ENCODE data around the gene PTDSS2. TPM values are rescaled to one million over a fixed set of nuclear protein-coding genes. Genes with fewer than 3 reads are reported as not detected.

The PTDSS2 gene
- total and polyA plus RNA-seq, 8 donors: 11.3 to 44.7 (median 15.7) TPM

DNA sequence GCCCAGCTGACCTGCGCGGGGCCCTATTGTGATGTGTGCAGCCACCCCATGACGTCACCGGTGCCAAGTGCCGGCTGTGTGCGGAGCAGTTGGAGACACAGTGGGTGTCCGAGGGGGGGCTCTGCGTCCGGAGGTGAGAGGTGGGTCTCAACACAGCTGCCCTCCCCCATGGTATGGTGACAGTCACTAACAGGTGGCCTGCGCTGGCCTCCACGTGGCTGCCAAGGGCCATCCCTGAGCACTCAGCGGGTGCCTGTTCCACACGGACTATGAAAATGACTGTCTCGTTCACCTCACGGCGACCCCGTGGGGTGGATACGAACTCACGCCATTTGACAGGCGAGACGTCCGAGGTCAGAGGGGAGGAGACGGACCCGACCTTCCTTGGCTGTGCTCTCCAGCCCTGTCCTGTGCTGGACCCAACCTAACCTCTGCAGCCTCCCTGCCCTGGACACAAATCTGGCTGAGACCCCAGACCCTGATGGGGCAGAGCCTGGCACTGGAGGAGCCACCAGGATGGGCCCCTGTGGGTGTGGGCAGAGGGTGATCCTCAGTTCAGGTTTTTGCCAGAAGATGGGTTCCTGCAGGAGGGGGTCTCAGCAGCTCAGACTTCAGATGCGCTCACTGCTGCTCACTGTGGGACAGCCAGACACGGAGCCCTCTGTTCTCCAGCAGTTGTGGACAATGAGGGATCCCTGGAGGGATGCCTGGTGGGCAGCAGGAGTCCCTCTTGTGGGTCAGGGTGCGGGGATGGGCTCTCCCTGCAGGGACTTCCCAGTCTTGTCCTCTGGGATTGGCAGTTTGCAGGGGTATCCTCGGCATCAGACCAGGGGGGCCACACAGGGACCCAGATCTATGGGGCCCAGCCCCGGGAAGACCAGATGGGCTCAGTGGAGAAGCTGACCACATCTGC, 79.0 kb downstream of the PTDSS2 start:
- no peak for ATAC-seq
- H3K4me3 ChIP-seq: no peak overlapping the region
- WGBS, 2 donors: 70 to 78% methylated on average over 29 of the region's 29 CpGs
- peaks cover 0 to 2% (median 0%) of the 10 kb centered on the region in 3 donors for H3K4me1 ChIP-seq
- TF ChIP-seq, protein P1, sequence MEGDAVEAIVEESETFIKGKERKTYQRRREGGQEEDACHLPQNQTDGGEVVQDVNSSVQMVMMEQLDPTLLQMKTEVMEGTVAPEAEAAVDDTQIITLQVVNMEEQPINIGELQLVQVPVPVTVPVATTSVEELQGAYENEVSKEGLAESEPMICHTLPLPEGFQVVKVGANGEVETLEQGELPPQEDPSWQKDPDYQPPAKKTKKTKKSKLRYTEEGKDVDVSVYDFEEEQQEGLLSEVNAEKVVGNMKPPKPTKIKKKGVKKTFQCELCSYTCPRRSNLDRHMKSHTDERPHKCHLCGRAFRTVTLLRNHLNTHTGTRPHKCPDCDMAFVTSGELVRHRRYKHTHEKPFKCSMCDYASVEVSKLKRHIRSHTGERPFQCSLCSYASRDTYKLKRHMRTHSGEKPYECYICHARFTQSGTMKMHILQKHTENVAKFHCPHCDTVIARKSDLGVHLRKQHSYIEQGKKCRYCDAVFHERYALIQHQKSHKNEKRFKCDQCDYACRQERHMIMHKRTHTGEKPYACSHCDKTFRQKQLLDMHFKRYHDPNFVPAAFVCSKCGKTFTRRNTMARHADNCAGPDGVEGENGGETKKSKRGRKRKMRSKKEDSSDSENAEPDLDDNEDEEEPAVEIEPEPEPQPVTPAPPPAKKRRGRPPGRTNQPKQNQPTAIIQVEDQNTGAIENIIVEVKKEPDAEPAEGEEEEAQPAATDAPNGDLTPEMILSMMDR (IDR thresholded peaks at IDR 0.05): no peak
- H3K27me3 ChIP-seq: no peaks in the 10 kb centered on the region
- intact Hi-C loops (cut with DNase I): no loop called here
- no peak for FAIRE-seq
- peak in 3 of 6 donors; percentile 27 to 73 (median 54) for DNase-seq
- no peaks in the 10 kb centered on the region for H3K9me3 ChIP-seq
- H3K36me3 ChIP-seq: peaks cover 0 to 12% (median 8%) of the 10 kb centered on the region in 3 donors
- H3K27ac ChIP-seq: no peak overlapping the region

DNA sequence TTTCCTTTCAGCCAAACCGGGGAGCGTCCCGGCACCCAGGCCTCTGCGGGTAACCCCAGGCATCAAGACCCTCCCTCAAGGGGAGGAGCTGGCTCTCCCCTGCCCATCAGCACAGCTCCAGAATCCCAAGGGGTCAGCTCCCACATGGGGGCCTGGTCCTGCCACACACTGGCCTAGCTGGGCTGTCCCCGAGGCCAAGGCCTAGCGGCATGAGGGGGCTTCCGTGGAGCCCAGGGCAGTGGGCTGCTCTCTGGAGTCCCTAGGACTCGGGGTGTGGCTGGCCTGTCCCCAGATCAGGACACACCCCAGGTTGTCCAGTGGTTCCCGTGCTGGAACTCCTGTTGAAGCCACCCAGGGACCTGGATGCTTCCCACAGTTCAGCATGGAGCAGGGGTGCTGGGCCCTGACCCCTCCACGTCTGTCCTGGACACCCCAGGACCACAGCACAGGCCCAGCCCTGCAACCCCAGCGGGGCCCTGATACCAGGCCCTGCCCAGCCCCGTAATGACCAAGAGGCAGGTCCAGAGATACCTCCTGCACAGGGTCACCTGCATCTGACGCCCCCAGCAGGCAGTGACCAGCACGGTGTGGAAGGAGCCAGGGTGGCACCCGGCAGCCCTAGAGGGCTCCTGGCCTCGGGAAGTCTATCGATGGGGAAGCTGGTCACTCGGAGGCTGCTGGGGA, 79.8 kb downstream of the PTDSS2 start:
- FAIRE-seq (no peak), DNase-seq (peak in 3 of 6 donors; percentile 31 to 71 (median 54)), ATAC-seq (no peak)
- TF ChIP-seq, protein P1 (IDR thresholded peaks at IDR 0.05): no peak
- peaks cover 0 to 12% (median 8%) of the 10 kb centered on the region in 3 donors for H3K36me3 ChIP-seq
- no peaks in the 10 kb centered on the region for H3K9me3 ChIP-seq
- no peak overlapping the region for H3K4me3 ChIP-seq
- intact Hi-C loops (cut with DNase I): no loop called here
- peaks cover 0 to 4% (median 0%) of the 10 kb centered on the region in 3 donors for H3K4me1 ChIP-seq
- no peak overlapping the region for H3K27ac ChIP-seq
- 77 to 87% methylated on average over 16 to 18 of the region's 18 CpGs for WGBS, 2 donors
- H3K27me3 ChIP-seq: no peaks in the 10 kb centered on the region

DNA sequence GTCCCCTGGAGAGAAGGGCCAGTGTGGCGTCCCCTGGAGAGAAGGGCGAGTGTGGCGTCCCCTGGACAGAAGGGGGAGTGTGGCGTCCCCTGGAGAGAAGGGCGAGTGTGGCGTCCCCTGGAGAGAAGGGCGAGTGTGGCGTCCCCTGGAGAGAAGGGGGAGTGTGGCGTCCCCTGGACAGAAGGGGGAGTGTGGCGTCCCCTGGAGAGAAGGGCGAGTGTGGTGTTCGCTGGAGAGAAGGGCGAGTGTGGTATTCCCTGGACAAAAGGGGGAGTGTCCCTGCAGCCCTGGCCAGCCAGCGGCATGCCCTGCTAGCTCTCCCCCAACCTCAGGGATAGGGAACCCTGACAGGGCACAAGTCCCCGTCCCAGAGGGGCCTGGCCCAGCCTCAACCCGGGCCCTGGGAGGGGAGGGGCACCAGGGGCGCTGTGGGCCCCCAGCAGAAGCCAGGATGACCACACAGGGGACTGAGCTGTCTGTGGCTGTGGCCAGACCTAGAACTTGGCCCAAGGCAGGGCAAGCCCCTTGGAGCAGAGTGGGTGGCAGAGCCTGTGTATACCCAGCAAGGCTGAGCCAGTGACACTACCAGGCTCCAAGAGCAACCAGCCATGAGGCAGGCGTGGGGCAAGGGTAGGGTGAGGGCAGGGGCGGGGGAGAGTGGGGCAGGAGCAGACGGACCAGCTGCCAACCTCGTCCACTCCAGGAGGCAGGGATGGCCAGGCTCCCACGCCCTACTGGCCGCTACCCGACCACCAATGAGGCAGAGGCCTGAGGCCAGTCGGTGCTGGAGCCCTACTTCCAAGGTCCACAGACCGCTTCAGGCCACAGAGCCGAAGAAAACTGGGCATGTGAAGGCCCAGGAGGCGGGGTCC, 81.1 kb downstream of the PTDSS2 start:
- Histone ChIP-seq H3K4me3 (no peak overlapping the region), H3K36me3 (peaks cover 0 to 12% (median 8%) of the 10 kb centered on the region in 3 donors), H3K27ac (no peak overlapping the region), H3K4me1 (peaks cover 0 to 4% (median 3%) of the 10 kb centered on the region in 3 donors), H3K9me3 (no peaks in the 10 kb centered on the region), H3K27me3 (no peaks in the 10 kb centered on the region)
- peak in 2 of 6 donors; percentile 53 to 75 for DNase-seq
- no peak for ATAC-seq
- WGBS, 2 donors: 90 to 91% methylated on average over 24 to 28 of the region's 28 CpGs
- no peak for FAIRE-seq
- intact Hi-C loops (cut with DNase I): no loop called here
- TF ChIP-seq, protein P1 (IDR thresholded peaks at IDR 0.05): no peak

DNA sequence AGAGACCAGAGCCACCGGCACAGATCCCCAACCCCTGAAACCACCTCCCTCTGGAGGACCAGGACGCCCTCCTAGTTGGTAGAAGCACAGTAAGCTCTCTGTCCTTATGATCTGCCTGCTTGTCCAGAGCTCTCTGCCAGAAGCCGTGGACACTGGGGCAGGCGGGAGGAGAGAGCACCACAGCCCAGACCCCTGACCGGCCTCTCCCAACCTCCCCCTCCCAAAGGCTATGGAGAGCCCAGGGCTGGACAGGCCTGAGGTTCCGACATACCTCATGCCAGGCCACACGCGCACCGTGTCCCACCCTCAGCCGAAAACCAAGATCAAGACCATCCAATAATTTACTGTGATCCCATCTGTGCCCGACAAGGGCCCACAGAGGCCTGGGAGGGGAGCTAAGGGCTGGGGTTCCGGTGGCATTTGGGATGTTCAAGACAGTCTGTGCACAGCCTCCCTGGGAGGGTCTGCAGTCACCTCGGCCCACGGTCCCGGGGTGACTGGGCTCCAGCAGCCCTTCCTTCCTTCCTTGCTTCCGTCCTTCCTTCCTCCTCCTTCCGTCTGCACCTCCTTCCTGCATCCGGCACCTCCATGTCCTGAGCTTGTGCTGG, 81.9 kb downstream of the PTDSS2 start:
- FAIRE-seq: no peak
- Histone ChIP-seq H3K27me3 (no peaks in the 10 kb centered on the region), H3K4me1 (peaks cover 4 to 9% (median 5%) of the 10 kb centered on the region in 3 donors), H3K4me3 (no peak overlapping the region), H3K36me3 (peaks cover 0 to 12% (median 8%) of the 10 kb centered on the region in 3 donors), H3K27ac (no peak overlapping the region), H3K9me3 (no peaks in the 10 kb centered on the region)
- WGBS, 2 donors: 89 to 91% methylated on average over 17 to 18 of the region's 18 CpGs
- intact Hi-C loops (cut with DNase I): no loop called here
- no peak for ATAC-seq
- DNase-seq: peak in 1 of 6 donors; percentile 59
- TF ChIP-seq, protein P1 (IDR thresholded peaks at IDR 0.05): no peak
